Upper lobe of right lung (tissue), 1 donor: ENCODE results near the gene SCNN1A. TPM values are rescaled to one million over a fixed set of nuclear protein-coding genes. Genes with fewer than 3 reads are reported as not detected.

Source experiments
- ATAC-seq: fragments of 200-7000 bp; cut with Tn5 transposase; one replicate; pipeline ENCODE4 v1.9.1; 2020; ENCODE audit warnings: mild to moderate bottlenecking, moderate library complexity
- DNase-seq: peaks from one replicate; pipeline ENCODE4 v3.0.0-alpha.2; 2020
- H3K27ac ChIP-seq: fragments of 200-600 bp; one replicate; pipeline ENCODE4 v1.8.0; 2022
- H3K27me3 ChIP-seq: fragments of 200-600 bp; one replicate; pipeline ENCODE4 v1.8.0; 2022; ENCODE audit warnings: mild to moderate bottlenecking
- H3K36me3 ChIP-seq: fragments of 200-600 bp; one replicate; pipeline ENCODE4 v1.8.0; 2022
- H3K4me1 ChIP-seq: fragments of 200-600 bp; one replicate; pipeline ENCODE4 v1.8.0; 2022
- H3K4me3 ChIP-seq: fragments of 200-600 bp; one replicate; pipeline ENCODE4 v1.8.0; 2022; ENCODE audit warnings: mild to moderate bottlenecking
- H3K9me3 ChIP-seq: fragments of 200-600 bp; one replicate; pipeline ENCODE4 v1.8.0; 2022
- CTCF ChIP-seq: fragments of 200-600 bp; IDR thresholded peaks from one replicate; pipeline ENCODE4 v1.8.0; 2022; ENCODE audit warnings: antibody characterized with exemption
- intact Hi-C: fragments of 100-400 bp; cut with DNase I; formaldehyde crosslinking; loops from one replicate; pipeline ENCODE4 v1.11.0; 2022
- total RNA-seq: library from RNA; stranded (reverse); fragmentation: NEBNext Ultra II Directional; extraction: Animal tissue kit (Norgen Biotek cat#: 25700); gene quantifications from one replicate; pipeline ENCODE4 v1.2.1, GENCODE V29; 2021
- donor health status: DM: no; HTN: yes; CAD: no; lungs with severe emphysema.

Gene SCNN1A
- total RNA-seq, 1 donor from 2014 or later, result 199 TPM

GRCh38 chr12:6391013-6391412, 15.7 kb upstream of the SCNN1A start:
- Histone ChIP-seq H3K9me3 (no peaks in the 10 kb centered on the region), H3K4me1 (peaks cover 16% of the 10 kb centered on the region), H3K36me3 (peaks cover 53% of the 10 kb centered on the region), H3K27me3 (no peaks in the 10 kb centered on the region), H3K4me3 (no peak overlapping the region), H3K27ac (no peak overlapping the region)
- DNase-seq (no peak), ATAC-seq (no peak)
- no peak for TF ChIP-seq CTCF
- intact Hi-C loops, result no loop called here

- H3K4me1 ChIP-seq, result peaks cover 21% of the 10 kb centered on the region
- DNase-seq (no peak), ATAC-seq (no peak)
- no peaks in the 10 kb centered on the region for H3K27me3 ChIP-seq
- intact Hi-C loops, result no loop called here
- H3K36me3 ChIP-seq, result peaks cover 56% of the 10 kb centered on the region
- H3K9me3 ChIP-seq, result no peaks in the 10 kb centered on the region
- H3K4me3 ChIP-seq, result no peak overlapping the region
- TF ChIP-seq CTCF, result no peak
- H3K27ac ChIP-seq, result no peak overlapping the region
Observed at GRCh38 chr12:6390084-6390799, 14.9 kb upstream of the SCNN1A start.

GRCh38 chr12:6387541-6387940, 12.2 kb upstream of the SCNN1A start:
- intact Hi-C loops, result no loop called here
- Histone ChIP-seq H3K4me3 (no peak overlapping the region), H3K36me3 (peaks cover 56% of the 10 kb centered on the region), H3K4me1 (peaks cover 33% of the 10 kb centered on the region), H3K27me3 (no peaks in the 10 kb centered on the region), H3K27ac (no peak overlapping the region), H3K9me3 (no peaks in the 10 kb centered on the region)
- no peak for TF ChIP-seq CTCF
- no peak for ATAC-seq
- DNase-seq, result no peak

GRCh38 chr12:6386491-6386890, 11.1 kb upstream of the SCNN1A start:
- intact Hi-C loops, result no loop called here
- Histone ChIP-seq H3K36me3 (peaks cover 52% of the 10 kb centered on the region), H3K27me3 (no peaks in the 10 kb centered on the region), H3K4me1 (peaks cover 22% of the 10 kb centered on the region), H3K4me3 (no peak overlapping the region), H3K27ac (no peak overlapping the region), H3K9me3 (no peaks in the 10 kb centered on the region)
- no peak for DNase-seq
- no peak for TF ChIP-seq CTCF
- ATAC-seq, result no peak

- intact Hi-C loops, result no loop called here
- Histone ChIP-seq H3K4me3 (no peak overlapping the region), H3K27ac (no peak overlapping the region), H3K4me1 (peaks cover 22% of the 10 kb centered on the region), H3K27me3 (no peaks in the 10 kb centered on the region), H3K36me3 (peaks cover 48% of the 10 kb centered on the region), H3K9me3 (no peaks in the 10 kb centered on the region)
- no peak for ATAC-seq
- no peak for TF ChIP-seq CTCF
- no peak for DNase-seq
Observed at GRCh38 chr12:6386038-6386437, 10.7 kb upstream of the SCNN1A start.
